Stimulated activated CD4-positive, alpha-beta T cell treated with anti-CD3 and anti-CD28 coated beads, Interleukin-15, amount 100 ng/mL, for 1 hour (primary cell): ENCODE measurements around the gene PARP3.

Source experiments
- DNase-seq, 2 donors: peaks; one replicate each; pipeline ENCODE4 v3.0.0-alpha.2; 2020; ENCODE audit warnings: low read depth in 1 of 2, low spot score in 1 of 2

Gene PARP3

DNA sequence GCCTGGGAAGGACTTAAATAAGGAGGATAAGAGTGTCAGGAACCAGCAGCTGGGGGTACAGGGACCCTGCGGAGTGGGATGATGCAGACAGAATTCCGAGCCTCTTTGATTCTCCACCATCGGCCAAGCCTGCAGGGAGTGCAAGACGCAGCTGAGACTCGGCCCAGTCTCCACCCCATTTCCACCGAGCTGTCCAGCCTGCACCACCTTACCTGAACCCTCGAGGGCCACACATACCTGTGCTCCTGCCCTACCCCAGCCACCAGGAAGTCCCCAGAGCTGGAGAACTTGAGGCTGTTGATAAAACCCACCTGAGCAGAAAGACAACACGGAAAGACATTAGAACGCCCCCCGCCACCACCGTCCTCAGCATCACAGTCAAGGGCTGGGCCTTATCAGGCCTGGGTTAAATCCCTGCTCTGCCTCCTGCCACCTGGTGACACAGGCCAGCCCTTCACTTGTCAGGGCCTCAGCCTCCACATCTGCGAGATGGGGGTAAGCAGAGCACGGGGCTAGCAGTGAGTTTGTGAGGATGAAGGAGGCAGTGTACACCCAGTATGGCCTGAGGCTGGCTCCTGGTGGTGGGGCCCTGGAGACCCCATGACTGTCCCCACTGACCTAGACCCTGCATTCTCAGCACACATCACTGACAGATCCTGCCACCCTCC lies 8.6 kb upstream of the PARP3 start:
- no peak for DNase-seq

DNA sequence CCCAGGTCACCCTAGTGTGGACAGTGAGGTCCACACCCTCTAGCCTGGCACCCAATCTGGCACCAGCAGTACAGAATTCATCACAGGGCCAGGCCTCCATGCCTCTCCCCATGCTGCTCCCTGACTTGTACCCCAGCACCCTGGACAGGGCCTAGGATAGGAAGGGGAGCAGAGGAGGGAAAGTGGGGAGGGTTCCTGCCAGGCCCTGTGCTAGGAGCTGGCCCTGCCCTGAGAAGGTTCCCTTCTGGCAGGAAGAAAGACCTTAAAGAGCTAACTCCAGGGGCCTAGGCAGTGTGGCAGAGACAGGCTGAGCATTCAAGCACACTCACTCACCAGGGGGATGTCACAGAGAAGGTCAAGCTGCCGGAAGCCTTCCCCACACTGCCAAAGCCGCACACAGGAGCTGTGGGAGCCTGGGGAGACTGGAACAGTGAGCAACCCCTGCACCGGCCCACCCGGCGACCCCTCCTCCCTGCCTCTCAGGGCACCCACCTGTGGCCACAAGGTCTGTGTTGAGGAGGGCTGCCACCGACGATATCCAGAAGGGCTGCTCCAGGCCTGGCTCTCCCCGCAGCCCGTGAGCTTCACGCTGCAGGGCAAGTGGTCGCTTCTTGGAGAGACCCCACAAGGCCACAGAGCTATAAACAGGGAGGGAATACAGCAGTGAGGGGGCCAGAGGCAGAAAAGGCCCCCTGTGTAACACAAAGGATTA lies 7.9 kb upstream of the PARP3 start:
- no peak for DNase-seq

GRCh38 chr3:51934991-51935885 lies 6.9 kb upstream of the PARP3 start:
- no peak for DNase-seq

DNA sequence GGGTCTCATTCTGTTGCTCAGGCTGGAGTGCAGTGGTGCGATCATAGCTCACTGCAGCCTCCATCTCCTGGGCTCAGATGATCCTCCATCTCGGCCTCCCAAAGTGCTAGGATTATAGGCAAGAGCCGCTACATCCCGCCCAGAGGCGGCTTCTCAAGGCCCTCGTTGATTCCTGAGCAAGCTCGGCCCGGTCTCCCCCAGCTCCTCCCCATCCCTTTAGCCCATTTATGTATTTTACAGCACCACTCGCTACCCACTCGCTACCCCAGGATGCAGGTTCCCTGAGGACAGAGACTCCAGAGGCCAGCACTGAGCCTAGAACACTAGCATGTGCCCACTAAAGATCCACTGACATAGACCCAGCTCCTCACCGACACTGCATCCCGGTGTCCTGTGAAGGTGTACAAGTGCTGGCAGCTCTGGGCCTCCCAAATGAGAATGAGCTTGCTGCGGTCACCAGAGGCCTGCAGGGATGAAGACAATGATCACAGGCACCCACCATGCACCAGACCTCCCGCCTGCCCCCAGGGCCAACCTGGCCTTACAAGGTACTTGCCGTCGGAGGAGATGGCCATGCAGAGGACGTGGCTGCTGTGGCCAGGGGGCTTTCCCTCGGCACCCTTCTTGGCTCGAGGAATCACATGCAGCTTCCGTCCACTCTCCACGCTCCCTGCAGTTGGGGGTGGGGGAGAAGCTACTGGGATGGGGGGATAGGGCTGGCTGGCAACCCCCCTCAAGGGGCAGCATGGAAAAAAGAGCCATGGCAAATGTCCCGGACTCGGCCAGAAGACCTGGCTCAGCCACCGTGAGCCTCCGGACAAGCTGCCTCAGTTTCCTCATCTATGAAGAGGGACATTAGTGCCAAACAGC lies 6.0 kb upstream of the PARP3 start:
- DNase-seq = no peak

- DNase-seq = no peak
Observed at GRCh38 chr3:51937014-51937413, 5.1 kb upstream of the PARP3 start.

GRCh38 chr3:51937611-51938450 lies 4.3 kb upstream of the PARP3 start:
- DNase-seq = no peak

GRCh38 chr3:51938780-51939425 lies 3.3 kb upstream of the PARP3 start:
- DNase-seq = no peak

DNA sequence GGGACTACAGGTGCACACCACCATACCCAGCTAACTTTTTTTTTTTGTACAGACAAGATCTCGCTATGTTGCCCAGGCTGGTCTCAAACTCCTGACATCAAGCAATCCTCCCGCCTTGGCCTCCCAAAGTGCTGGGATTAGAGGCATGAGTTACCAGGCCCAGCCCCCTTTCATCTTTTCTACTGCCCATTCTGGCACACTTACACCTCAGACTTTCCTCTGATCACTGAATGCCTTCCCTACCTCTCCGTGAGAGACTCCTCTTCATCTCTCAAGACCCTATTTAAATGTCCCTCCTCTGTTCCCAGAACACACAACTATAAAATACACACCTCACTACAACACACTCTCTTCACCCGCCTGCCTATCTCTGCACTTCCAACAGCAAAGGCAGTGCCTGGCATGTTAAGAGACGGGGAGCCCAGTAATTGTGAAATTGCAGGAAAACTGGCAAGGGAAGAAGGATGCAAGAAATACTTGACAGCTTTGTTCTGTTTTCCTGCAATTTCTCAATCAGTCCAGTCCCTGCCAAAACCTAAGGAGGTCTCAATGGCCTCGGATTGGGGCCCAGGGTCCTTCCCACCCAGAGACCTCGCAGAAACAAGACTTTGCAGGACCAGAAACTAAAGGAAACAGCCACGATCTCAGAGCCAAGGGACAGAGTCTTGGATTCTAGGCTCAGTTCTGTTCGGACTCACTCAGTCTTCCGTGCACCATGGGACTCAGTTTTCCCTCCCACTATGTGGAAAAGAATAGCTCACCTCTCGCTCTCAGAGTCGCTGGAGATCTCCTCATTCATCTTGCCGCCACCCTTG lies 1.3 kb upstream of the PARP3 start:
- no peak for DNase-seq

DNA sequence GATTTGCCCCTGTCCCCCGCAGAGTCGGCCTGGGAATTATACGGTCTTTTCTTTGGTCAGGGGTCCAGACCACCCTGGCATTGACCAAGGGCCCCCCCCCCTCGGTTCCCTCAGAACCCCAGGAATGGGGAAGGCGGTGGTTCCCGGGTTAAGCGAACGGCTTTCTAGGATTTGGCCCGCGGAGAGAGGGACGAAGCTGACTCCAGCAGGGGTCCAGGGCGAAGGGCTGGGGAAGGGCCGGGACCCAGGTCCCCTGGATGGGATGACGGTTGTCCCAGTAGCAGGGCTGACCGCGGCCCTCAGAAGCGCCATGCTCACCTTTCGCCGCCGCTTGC lies 733 bp upstream of the PARP3 start:
- no peak for DNase-seq

DNA sequence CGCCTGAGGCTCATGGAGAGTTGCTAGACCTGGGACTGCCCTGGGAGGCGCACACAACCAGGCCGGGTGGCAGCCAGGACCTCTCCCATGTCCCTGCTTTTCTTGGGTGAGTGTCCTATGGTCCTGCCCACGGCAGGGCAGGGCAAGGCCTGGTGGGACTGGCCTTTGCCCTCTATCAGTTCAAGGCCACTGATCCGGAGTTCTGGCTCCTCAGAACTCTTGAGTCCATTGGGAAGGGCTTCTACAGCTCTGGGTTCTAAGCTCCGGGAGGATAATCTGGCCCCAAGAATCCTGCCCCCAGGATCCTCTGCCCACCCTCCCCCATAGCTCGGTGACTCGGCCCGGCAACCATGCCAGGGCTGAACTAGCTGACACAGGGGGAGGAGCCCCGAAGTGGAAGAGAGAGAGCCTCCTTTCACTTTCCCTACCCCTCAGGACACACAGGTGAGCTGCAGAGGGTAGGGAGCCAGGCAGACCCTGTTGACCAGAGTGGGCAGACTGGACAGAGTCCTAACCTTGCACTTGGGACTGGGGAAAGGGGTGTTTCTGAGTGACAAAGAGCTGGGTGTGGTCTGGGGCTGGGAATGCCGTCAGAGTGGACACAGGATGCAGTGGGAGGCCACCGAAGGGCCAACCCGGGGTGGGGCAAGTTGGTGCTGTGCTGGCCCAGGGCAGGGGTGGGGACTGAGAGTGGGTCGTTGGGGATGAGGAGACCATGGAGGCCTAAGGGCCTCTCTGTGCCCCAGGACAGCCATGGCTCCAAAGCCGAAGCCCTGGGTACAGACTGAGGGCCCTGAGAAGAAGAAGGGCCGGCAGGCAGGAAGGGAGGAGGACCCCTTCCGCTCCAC lies 664 bp downstream of the PARP3 start:
- DNase-seq = peak in 1 of 2 donors; percentile 43

DNA sequence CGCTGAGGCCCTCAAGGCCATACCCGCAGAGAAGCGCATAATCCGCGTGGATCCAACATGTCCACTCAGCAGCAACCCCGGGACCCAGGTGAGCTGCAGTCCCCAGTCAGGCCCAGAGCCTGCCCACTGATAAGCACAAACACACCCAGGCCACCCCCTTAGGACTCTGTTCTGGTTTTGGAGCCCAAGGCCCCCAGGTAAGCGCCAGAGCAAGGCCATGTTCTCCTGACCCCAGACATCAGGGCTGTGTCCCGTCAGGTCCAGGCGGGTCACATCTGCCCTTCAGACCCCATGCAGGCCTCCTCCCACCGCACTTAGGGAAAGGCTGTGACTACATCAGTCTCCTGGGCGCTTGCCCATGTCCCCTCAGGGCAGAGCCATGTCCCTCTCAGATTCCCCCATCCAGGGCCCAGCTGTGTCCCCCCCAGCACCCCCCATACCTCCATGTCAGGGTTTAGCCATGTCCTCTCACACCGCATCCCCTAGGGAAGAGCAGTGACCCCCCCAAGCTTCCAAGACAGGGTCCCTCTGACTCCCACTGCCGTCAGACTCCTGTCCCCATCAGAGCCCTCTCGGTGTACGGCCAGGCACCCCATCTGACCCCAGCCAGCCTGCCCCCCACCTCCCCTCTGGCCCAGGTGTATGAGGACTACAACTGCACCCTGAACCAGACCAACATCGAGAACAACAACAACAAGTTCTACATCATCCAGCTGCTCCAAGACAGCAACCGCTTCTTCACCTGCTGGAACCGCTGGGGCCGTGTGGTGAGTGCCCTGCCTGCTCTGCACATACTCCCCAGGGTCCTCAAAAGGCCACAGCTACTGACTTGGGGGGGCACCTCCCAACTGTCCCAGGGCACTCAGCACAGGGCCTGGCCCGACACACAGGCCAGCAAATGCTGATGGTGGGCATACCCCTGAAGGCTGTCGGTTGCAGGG lies 1.6 kb downstream of the PARP3 start:
- no peak for DNase-seq

DNA sequence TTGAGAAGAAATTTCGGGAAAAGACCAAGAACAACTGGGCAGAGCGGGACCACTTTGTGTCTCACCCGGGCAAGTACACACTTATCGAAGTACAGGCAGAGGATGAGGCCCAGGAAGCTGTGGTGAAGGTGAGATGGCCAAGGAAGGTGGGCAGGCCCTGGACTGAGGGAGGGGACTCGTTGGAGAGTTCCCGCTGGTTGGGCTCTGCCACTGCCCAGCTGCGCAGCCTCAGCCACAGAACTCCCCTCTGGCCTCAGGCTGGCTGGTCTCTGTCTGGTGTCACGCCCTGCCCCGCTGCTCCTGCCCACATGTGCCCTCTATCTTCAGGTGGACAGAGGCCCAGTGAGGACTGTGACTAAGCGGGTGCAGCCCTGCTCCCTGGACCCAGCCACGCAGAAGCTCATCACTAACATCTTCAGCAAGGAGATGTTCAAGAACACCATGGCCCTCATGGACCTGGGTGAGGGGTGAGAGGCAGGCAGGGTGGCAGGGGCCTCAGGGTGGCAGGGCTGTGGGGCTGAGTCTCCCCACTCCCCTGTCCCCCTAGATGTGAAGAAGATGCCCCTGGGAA lies 2.4 kb downstream of the PARP3 start:
- no peak for DNase-seq

DNA sequence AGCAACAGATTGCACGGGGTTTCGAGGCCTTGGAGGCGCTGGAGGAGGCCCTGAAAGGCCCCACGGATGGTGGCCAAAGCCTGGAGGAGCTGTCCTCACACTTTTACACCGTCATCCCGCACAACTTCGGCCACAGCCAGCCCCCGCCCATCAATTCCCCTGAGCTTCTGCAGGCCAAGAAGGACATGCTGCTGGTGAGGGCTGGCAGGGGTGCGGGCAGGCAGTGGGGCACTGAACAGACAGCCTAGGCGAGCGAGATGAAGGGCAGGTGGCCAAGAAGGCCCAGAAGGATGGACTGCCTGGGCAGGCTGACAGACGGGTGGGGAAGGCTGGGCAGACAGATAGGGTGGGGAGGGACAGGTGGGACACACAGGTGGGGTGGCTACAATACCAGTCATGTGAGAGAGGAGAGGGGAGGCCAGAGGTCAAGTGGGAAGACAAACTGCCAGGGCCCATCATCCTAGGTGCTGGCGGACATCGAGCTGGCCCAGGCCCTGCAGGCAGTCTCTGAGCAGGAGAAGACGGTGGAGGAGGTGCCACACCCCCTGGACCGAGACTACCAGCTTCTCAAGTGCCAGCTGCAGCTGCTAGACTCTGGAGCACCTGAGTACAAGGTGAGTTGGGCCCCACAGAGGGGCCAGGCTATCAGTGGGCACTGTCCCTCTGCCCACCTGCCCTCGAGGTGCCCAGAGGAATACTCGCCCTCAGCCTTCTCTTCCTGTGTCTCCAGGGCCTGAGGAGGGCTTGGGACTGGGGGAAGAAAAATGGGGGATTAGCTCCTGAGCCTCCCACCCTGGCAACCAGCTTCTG lies 3.1 kb downstream of the PARP3 start:
- DNase-seq = no peak

GRCh38 chr3:51945926-51946705 lies 4.0 kb downstream of the PARP3 start:
- DNase-seq = no peak

DNA sequence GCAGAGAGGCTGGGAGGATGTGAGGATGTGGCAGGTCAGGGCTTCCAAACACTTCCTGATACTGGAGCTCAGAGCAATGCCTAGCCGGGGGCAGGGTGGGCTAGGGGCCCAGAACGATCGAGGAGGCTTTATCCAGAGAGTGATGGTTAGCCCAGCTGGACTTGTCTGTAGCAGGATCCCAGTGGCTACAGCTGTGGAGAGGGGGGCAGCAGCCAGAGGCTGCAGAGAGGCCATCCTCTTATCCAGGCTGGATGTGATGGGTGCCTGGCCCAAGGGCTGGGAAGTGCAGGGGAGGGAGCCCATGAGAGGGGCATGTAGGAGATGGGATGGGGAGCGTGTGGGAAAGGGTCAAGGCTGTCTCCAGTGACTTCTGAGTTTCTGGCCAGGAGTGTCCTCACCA lies 4.6 kb downstream of the PARP3 start:
- DNase-seq = no peak
